ENCODE data around the gene IMMP2L.

GRCh38 chr7:110877016-110877415 is 685.3 kb downstream of the IMMP2L start:
- TF ChIP-seq SOX15 (CRISPR knock-in tag; IDR thresholded peaks at IDR 0.05) (no peak), CTCF (IDR thresholded peaks at IDR 0.05) (no peak), STAT6 (CRISPR knock-in tag; conservative IDR thresholded peaks at IDR 0.05; ENCODE audit: low read depth) (no peak), FOXJ3 (CRISPR knock-in tag; IDR thresholded peaks at IDR 0.05; ENCODE audit: borderline replicate concordance) (no peak)

Measured in WTC11 (cell line).